Measurements from ENCODE around the gene FEV. TPM values are rescaled to one million over a fixed set of nuclear protein-coding genes. Genes with fewer than 3 reads are reported as not detected.

Gene FEV
- total RNA-seq, 3 donors from 2014 or later (not counting 1 experiment from before 2014, with no cell fraction given), result not detected

GRCh38 chr2:218992703-218993344, 7.8 kb upstream of the FEV start:
- Histone ChIP-seq H3K4me1 (ENCODE audit: control insufficient read depth, insufficient read depth, low read length) (peaks cover 7% of the 10 kb centered on the region), H3K9me3 (ENCODE audit: control insufficient read depth, insufficient read depth, low read length) (no peaks in the 10 kb centered on the region), H3K4me3 (ENCODE audit: low read length) (no peak overlapping the region), H3K27ac (ENCODE audit: low read length) (no peak overlapping the region), H3K36me3 (ENCODE audit: control insufficient read depth, insufficient read depth, low read length) (no peaks in the 10 kb centered on the region), H3K27me3 (ENCODE audit: control insufficient read depth, insufficient read depth, low read length) (peaks cover 45% of the 10 kb centered on the region)
- intact Hi-C loops (cut with micrococcal nuclease), result no loop called here
- TF ChIP-seq CTCF (IDR thresholded peaks at IDR 0.05), result no peak
- Mint-ChIP-seq H3K9me3 (no peaks in the 10 kb centered on the region), H3K4me1 (peaks cover 0 to 5% of the 10 kb centered on the region in 2 donors), H3K36me3 (no peaks in the 10 kb centered on the region), H3K4me3 (no peak overlapping the region), H3K27me3 (ENCODE audit: low read depth in 2 of 2) (peaks cover 55 to 68% of the 10 kb centered on the region in 2 donors), H3K27ac (no peak overlapping the region)
- no peak for ATAC-seq
- 2% methylated on average over 44 of the region's 44 CpGs for WGBS (ENCODE audit: insufficient coverage)
- DNase-seq, result no peak

- H3K27me3 ChIP-seq (ENCODE audit: control insufficient read depth, insufficient read depth, low read length), result peaks cover 46% of the 10 kb centered on the region
- TF ChIP-seq CTCF (IDR thresholded peaks at IDR 0.05), result no peak
- H3K4me3 Mint-ChIP-seq, result no peak overlapping the region
These were observed 7.2 kb upstream of the FEV start for GRCh38 chr2:218992196-218992595.

GRCh38 chr2:218991674-218992168, 6.7 kb upstream of the FEV start:
- Mint-ChIP-seq H3K9me3 (no peaks in the 10 kb centered on the region), H3K4me3 (no peak overlapping the region), H3K36me3 (no peaks in the 10 kb centered on the region), H3K27me3 (ENCODE audit: low read depth in 2 of 2) (peaks cover 58 to 62% of the 10 kb centered on the region in 2 donors), H3K4me1 (peaks cover 0 to 5% of the 10 kb centered on the region in 2 donors), H3K27ac (no peak overlapping the region)
- no peak for DNase-seq
- Histone ChIP-seq H3K27ac (ENCODE audit: low read length) (no peak overlapping the region), H3K27me3 (ENCODE audit: control insufficient read depth, insufficient read depth, low read length) (peaks cover 46% of the 10 kb centered on the region), H3K36me3 (ENCODE audit: control insufficient read depth, insufficient read depth, low read length) (no peaks in the 10 kb centered on the region), H3K4me3 (ENCODE audit: low read length) (no peak overlapping the region), H3K9me3 (ENCODE audit: control insufficient read depth, insufficient read depth, low read length) (no peaks in the 10 kb centered on the region), H3K4me1 (ENCODE audit: control insufficient read depth, insufficient read depth, low read length) (peaks cover 7% of the 10 kb centered on the region)
- intact Hi-C loops (cut with micrococcal nuclease), result no loop called here
- ATAC-seq, result no peak
- WGBS (ENCODE audit: insufficient coverage), result 15% methylated on average over 13 of the region's 13 CpGs
- TF ChIP-seq CTCF (IDR thresholded peaks at IDR 0.05), result no peak

More at GRCh38 chr2:218992196-218992595, 7.2 kb upstream of the FEV start:
- WGBS (ENCODE audit: insufficient coverage), result 10% methylated on average over 7 of the region's 7 CpGs
- ATAC-seq, result no peak
- H3K4me3 ChIP-seq (ENCODE audit: low read length), result no peak overlapping the region
- Mint-ChIP-seq H3K4me1 (peaks cover 0 to 5% of the 10 kb centered on the region in 2 donors), H3K27me3 (ENCODE audit: low read depth in 2 of 2) (peaks cover 57 to 62% of the 10 kb centered on the region in 2 donors), H3K9me3 (no peaks in the 10 kb centered on the region), H3K36me3 (no peaks in the 10 kb centered on the region), H3K27ac (no peak overlapping the region)
- no peak overlapping the region for H3K27ac ChIP-seq (ENCODE audit: low read length)
- no peaks in the 10 kb centered on the region for H3K36me3 ChIP-seq (ENCODE audit: control insufficient read depth, insufficient read depth, low read length)
- no peak for DNase-seq
- H3K4me1 ChIP-seq (ENCODE audit: control insufficient read depth, insufficient read depth, low read length), result peaks cover 7% of the 10 kb centered on the region
- intact Hi-C loops (cut with micrococcal nuclease), result no loop called here
- H3K9me3 ChIP-seq (ENCODE audit: control insufficient read depth, insufficient read depth, low read length), result no peaks in the 10 kb centered on the region

GRCh38 chr2:218990612-218991011, 5.6 kb upstream of the FEV start:
- H3K27ac ChIP-seq (ENCODE audit: low read length), result no peak overlapping the region
- H3K27me3 ChIP-seq (ENCODE audit: control insufficient read depth, insufficient read depth, low read length), result peaks cover 42% of the 10 kb centered on the region
- intact Hi-C loops (cut with micrococcal nuclease), result no loop called here
- TF ChIP-seq CTCF (IDR thresholded peaks at IDR 0.05), result no peak
- DNase-seq (no peak), ATAC-seq (no peak)
- Mint-ChIP-seq H3K27me3 (ENCODE audit: low read depth in 2 of 2) (peaks cover 62 to 64% of the 10 kb centered on the region in 2 donors), H3K36me3 (no peaks in the 10 kb centered on the region), H3K4me1 (peaks cover 0 to 2% of the 10 kb centered on the region in 2 donors), H3K27ac (no peak overlapping the region), H3K4me3 (no peak overlapping the region), H3K9me3 (no peaks in the 10 kb centered on the region)
- H3K9me3 ChIP-seq (ENCODE audit: control insufficient read depth, insufficient read depth, low read length), result no peaks in the 10 kb centered on the region
- 14% methylated on average over 6 of the region's 6 CpGs for WGBS (ENCODE audit: insufficient coverage)
- H3K36me3 ChIP-seq (ENCODE audit: control insufficient read depth, insufficient read depth, low read length), result no peaks in the 10 kb centered on the region
- H3K4me3 ChIP-seq (ENCODE audit: low read length), result no peak overlapping the region
- H3K4me1 ChIP-seq (ENCODE audit: control insufficient read depth, insufficient read depth, low read length), result no peaks in the 10 kb centered on the region

All from natural killer cell (primary cell).